ENCODE measurements around the gene TRAF7.

TRAF7 gene

DNA sequence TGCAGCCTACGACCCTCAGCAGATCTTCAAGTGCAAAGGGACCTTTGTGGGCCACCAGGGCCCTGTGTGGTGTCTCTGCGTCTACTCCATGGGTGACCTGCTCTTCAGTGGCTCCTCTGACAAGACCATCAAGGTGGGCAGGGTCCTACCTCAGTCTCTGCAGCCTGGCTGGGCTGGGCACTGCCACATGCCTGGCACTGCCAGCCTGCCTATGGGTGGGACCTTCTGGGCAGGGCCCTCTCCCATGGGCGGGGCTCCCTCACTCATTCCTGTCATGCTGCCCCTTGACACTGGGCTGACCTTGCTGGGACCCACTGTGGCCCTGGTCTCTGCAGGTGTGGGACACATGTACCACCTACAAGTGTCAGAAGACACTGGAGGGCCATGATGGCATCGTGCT, 18.3 kb downstream of the TRAF7 start:
- TF ChIP-seq, protein P1, sequence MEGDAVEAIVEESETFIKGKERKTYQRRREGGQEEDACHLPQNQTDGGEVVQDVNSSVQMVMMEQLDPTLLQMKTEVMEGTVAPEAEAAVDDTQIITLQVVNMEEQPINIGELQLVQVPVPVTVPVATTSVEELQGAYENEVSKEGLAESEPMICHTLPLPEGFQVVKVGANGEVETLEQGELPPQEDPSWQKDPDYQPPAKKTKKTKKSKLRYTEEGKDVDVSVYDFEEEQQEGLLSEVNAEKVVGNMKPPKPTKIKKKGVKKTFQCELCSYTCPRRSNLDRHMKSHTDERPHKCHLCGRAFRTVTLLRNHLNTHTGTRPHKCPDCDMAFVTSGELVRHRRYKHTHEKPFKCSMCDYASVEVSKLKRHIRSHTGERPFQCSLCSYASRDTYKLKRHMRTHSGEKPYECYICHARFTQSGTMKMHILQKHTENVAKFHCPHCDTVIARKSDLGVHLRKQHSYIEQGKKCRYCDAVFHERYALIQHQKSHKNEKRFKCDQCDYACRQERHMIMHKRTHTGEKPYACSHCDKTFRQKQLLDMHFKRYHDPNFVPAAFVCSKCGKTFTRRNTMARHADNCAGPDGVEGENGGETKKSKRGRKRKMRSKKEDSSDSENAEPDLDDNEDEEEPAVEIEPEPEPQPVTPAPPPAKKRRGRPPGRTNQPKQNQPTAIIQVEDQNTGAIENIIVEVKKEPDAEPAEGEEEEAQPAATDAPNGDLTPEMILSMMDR (IDR thresholded peaks at IDR 0.05; ENCODE audit: insufficient read depth, low read length, poor library complexity, severe bottlenecking), result no peak
- no peak for DNase-seq (ENCODE audit: extremely low read depth, insufficient read length)
- Histone ChIP-seq H3K36me3 (ENCODE audit: control insufficient read depth, insufficient read depth, low read length) (peaks cover 33% of the 10 kb centered on the region), H3K27me3 (replicated peaks; ENCODE audit: control insufficient read depth, insufficient read depth, low read length) (no peaks in the 10 kb centered on the region), H3K4me3 (replicated peaks; ENCODE audit: low read depth, low read length) (no peak overlapping the region)

GRCh38 chr16:2174396-2175131, 19.0 kb downstream of the TRAF7 start:
- Histone ChIP-seq H3K36me3 (ENCODE audit: control insufficient read depth, insufficient read depth, low read length) (peaks cover 33% of the 10 kb centered on the region), H3K27me3 (replicated peaks; ENCODE audit: control insufficient read depth, insufficient read depth, low read length) (no peaks in the 10 kb centered on the region), H3K4me3 (replicated peaks; ENCODE audit: low read depth, low read length) (no peak overlapping the region)
- TF ChIP-seq, protein P1 (IDR thresholded peaks at IDR 0.05; ENCODE audit: insufficient read depth, low read length, poor library complexity, severe bottlenecking), result no peak
- no peak for DNase-seq (ENCODE audit: extremely low read depth, insufficient read length)

DNA sequence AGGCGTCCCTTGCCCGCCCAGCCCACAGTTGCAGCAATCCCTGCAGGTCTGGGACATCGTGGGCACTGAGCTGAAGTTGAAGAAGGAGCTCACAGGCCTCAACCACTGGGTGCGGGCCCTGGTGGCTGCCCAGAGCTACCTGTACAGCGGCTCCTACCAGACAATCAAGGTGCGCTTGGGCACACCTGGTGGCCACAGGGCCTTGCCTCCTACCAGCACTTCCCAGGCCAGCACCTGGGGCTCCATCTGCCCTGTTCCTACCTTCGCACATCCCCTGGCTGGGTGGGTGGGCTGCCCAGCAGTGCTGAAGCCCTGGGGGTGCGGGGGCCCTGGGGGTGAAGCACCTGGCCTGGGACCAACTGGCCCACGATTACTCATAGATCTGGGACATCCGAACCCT, 19.9 kb downstream of the TRAF7 start:
- no peak for DNase-seq (ENCODE audit: extremely low read depth, insufficient read length)
- TF ChIP-seq, protein P1 (IDR thresholded peaks at IDR 0.05; ENCODE audit: insufficient read depth, low read length, poor library complexity, severe bottlenecking), result no peak
- Histone ChIP-seq H3K4me3 (replicated peaks; ENCODE audit: low read depth, low read length) (no peak overlapping the region), H3K36me3 (ENCODE audit: control insufficient read depth, insufficient read depth, low read length) (peaks cover 29% of the 10 kb centered on the region), H3K27me3 (replicated peaks; ENCODE audit: control insufficient read depth, insufficient read depth, low read length) (no peaks in the 10 kb centered on the region)

DNA sequence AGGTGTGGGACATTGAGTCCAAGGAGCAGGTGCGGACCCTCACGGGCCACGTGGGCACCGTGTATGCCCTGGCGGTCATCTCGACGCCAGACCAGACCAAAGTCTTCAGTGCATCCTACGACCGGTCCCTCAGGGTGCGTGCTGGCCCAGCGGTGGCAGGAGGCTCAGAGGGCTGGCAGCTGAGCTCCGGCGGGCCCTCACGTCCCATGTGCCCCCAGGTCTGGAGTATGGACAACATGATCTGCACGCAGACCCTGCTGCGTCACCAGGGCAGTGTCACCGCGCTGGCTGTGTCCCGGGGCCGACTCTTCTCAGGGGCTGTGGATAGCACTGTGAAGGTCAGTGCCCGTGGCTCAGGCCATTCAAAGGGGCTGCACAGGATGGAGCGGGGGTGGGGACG, 20.5 kb downstream of the TRAF7 start:
- no peak for DNase-seq (ENCODE audit: extremely low read depth, insufficient read length)
- H3K27me3 ChIP-seq (replicated peaks; ENCODE audit: control insufficient read depth, insufficient read depth, low read length), result no peaks in the 10 kb centered on the region
- H3K4me3 ChIP-seq (replicated peaks; ENCODE audit: low read depth, low read length), result no peak overlapping the region
- TF ChIP-seq, protein P1 (IDR thresholded peaks at IDR 0.05; ENCODE audit: insufficient read depth, low read length, poor library complexity, severe bottlenecking), result no peak
- peaks cover 27% of the 10 kb centered on the region for H3K36me3 ChIP-seq (ENCODE audit: control insufficient read depth, insufficient read depth, low read length)

GRCh38 chr16:2177101-2177500, 21.5 kb downstream of the TRAF7 start:
- H3K4me3 ChIP-seq (replicated peaks; ENCODE audit: low read depth, low read length), result no peak overlapping the region
- peaks cover 25% of the 10 kb centered on the region for H3K36me3 ChIP-seq (ENCODE audit: control insufficient read depth, insufficient read depth, low read length)
- DNase-seq (ENCODE audit: extremely low read depth, insufficient read length), result no peak
- TF ChIP-seq, protein P1 (IDR thresholded peaks at IDR 0.05; ENCODE audit: insufficient read depth, low read length, poor library complexity, severe bottlenecking), result no peak
- no peaks in the 10 kb centered on the region for H3K27me3 ChIP-seq (replicated peaks; ENCODE audit: control insufficient read depth, insufficient read depth, low read length)
